Vagina (tissue), 2 donors: ENCODE results near the gene STAP2.

Experiments used
- CTCF ChIP-seq, 3 experiments: fragments of 450-650 bp in 2 of 3; fragments of 200-600 bp in 1 of 3; sonication (generic) in 1 of 3; IDR thresholded peaks; one replicate each; pipeline ENCODE4 v1.5.1; 2017 to 2019; ENCODE audit warnings: antibody characterized with exemption in 3 of 3, mild to moderate bottlenecking in 2 of 3, moderate library complexity in 2 of 3
- POLR2A ChIP-seq, 2 donors: fragments of 450-650 bp; IDR thresholded peaks; one replicate each; pipeline ENCODE4 v1.6.1; 2017; ENCODE audit warnings: antibody characterized with exemption in 2 of 2, mild to moderate bottlenecking in 2 of 2, moderate library complexity in 2 of 2
- POLR2AphosphoS5 ChIP-seq, 2 donors: sonication (generic); formaldehyde crosslinking; IDR thresholded peaks; one replicate each; pipeline ENCODE4 v1.9.0; 2017; ENCODE audit warnings: antibody characterized with exemption in 2 of 2, mild to moderate bottlenecking in 2 of 2, low read depth in 1 of 2; ENCODE audit not compliant: insufficient read depth in 1 of 2

GRCh38 chr19:4322942-4323665 is 15.5 kb downstream of the STAP2 start:
- no peak for TF ChIP-seq CTCF (IDR thresholded peaks at IDR 0.05)
- TF ChIP-seq POLR2A (IDR thresholded peaks at IDR 0.05) = no peak
- TF ChIP-seq POLR2AphosphoS5 (IDR thresholded peaks at IDR 0.05; ENCODE audit: insufficient read depth in 1 of 2, low read depth in 1 of 2) = no peak
